Left lung (tissue), 10 donors: Measurements from ENCODE around the gene ALG12. TPM values are rescaled to one million over a fixed set of nuclear protein-coding genes. Genes with fewer than 3 reads are reported as not detected.

ENCODE experiments used
- ATAC-seq: fragments of 200-7000 bp; cut with Tn5 transposase; one replicate; pipeline ENCODE4 v1.9.1; 2020; ENCODE audit warnings: moderate library complexity
- DNase-seq, 4 donors: peaks; one replicate each; pipeline ENCODE4 v3.0.0-alpha.2; 2013 to 2020
- H3K27ac ChIP-seq, 2 donors: fragments of 200-600 bp; sonication (generic) in 1 of 2; one replicate each; pipeline versions ENCODE4 v1.5.0 to v1.8.0; 2020 to 2021
- H3K27me3 ChIP-seq, 2 donors: fragments of 200-600 bp; sonication (generic) in 1 of 2; one replicate each; pipeline versions ENCODE4 v1.5.0 to v1.8.0; 2020 to 2021
- H3K36me3 ChIP-seq, 2 donors: fragments of 200-600 bp; sonication (generic) in 1 of 2; one replicate each; pipeline versions ENCODE4 v1.5.0 to v1.8.0; 2020 to 2021
- H3K4me1 ChIP-seq, 2 donors: fragments of 200-600 bp; one replicate each; pipeline ENCODE4 v1.8.0; 2021
- H3K4me3 ChIP-seq, 2 donors: fragments of 200-600 bp; sonication (generic) in 1 of 2; one replicate each; pipeline versions ENCODE4 v1.5.0 to v1.8.0; 2020 to 2021; ENCODE audit warnings: mild to moderate bottlenecking in 1 of 2
- H3K9me3 ChIP-seq, 2 donors: fragments of 200-600 bp; sonication (generic) in 1 of 2; one replicate each; pipeline versions ENCODE4 v1.5.0 to v1.8.0; 2020 to 2021
- intact Hi-C, 2 donors: fragments of 100-400 bp; cut with DNase I; formaldehyde crosslinking; loops; one replicate each; pipeline versions ENCODE4 v1.11.2 to v1.14.2; 2022
- polyA plus RNA-seq, 6 donors: library from polyadenylated mRNA; unstranded; fragments of 120-200 nt; gene quantifications; one replicate each; pipeline ENCODE4 v1.2.1, GENCODE V29; 2013; ENCODE audit not compliant: insufficient read length in 6 of 6
- total RNA-seq, 2 donors: library from RNA; stranded (reverse); fragmentation: NEBNext Ultra II Directional; extraction: Animal tissue kit (Norgen Biotek cat#: 25700); gene quantifications; one replicate each; pipeline ENCODE4 v1.2.1, GENCODE V29; 2021
- TF ChIP-seq, protein P1 (sequence below), 2 donors: fragments of 200-600 bp; sonication (generic) in 1 of 2; IDR thresholded peaks; one replicate each; pipeline versions ENCODE4 v1.5.0 to v1.8.0; 2021; ENCODE audit warnings: antibody characterized with exemption in 2 of 2
- donor health status: DM: no; HTN: yes; CAD: no.
- donor health status: DM: no; HTN: no; CAD: no.

Gene ALG12
- total and polyA plus RNA-seq, 8 donors, result 16.4 to 35.2 (median 24.7) TPM

DNA sequence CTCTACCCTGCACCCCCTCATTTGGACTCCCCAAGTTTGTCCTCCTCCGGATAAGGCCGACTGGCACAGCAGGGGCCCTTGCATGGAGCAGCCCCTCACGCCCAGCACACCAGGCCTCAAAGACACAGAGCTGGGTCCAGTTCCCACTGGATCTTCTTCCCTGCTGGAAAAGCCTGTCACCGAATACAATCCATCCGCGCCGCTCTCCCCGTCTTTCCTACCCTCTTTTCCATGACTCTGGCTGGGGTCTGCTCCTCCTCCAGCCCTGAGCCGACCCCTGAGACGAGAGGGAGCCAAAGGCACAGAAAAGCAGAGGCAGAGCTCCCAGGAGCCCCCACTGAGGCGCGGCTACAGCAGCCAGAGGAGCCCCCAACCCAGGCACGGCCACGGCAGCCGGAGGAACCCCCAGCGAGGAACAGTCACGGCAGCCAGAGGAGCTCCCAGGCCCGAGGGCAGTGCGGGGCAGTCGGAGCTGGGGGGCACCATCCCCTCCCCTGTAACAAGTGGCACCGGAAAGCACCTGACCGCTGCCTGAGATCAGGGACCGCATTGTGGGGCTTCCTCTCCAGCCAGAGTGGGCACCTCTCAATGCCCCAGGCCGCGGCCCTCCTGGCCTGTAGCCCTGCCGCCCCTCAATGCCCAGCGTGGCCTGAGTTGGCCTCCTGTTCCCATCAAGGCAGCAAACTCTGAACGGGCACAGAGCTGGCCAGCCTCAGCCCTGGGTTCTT is 12.0 kb downstream of the ALG12 start:
- peaks cover 0 to 100% of the 10 kb centered on the region in 2 donors for H3K36me3 ChIP-seq
- H3K27ac ChIP-seq, result no peak overlapping the region
- DNase-seq, result no peak
- H3K4me3 ChIP-seq, result no peak overlapping the region
- H3K9me3 ChIP-seq, result no peaks in the 10 kb centered on the region
- TF ChIP-seq, protein P1, sequence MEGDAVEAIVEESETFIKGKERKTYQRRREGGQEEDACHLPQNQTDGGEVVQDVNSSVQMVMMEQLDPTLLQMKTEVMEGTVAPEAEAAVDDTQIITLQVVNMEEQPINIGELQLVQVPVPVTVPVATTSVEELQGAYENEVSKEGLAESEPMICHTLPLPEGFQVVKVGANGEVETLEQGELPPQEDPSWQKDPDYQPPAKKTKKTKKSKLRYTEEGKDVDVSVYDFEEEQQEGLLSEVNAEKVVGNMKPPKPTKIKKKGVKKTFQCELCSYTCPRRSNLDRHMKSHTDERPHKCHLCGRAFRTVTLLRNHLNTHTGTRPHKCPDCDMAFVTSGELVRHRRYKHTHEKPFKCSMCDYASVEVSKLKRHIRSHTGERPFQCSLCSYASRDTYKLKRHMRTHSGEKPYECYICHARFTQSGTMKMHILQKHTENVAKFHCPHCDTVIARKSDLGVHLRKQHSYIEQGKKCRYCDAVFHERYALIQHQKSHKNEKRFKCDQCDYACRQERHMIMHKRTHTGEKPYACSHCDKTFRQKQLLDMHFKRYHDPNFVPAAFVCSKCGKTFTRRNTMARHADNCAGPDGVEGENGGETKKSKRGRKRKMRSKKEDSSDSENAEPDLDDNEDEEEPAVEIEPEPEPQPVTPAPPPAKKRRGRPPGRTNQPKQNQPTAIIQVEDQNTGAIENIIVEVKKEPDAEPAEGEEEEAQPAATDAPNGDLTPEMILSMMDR (IDR thresholded peaks at IDR 0.05), result no peak
- intact Hi-C loops, result no loop called here
- H3K27me3 ChIP-seq, result no peaks in the 10 kb centered on the region
- ATAC-seq, result no peak
- H3K4me1 ChIP-seq, result no peaks in the 10 kb centered on the region

DNA sequence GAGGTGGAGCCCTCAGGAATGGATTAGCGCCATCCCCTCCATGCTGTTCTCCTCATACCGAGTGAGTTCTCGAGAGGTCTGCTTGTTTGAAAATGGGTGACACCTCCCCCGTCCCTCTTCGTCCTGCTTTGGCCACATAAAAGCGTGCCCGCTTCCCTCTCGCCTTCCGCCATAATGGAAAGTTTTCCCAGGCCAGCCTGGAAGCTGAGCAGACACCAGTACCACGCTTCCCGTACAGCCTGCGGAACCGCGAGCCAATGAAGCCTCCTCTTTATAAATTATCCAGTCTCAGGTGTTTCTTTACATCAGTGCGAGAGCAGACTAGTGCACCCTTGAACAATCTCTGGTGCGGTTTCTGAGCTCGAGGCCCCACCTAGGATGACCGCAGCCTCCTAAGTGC is 12.8 kb downstream of the ALG12 start:
- no peak for ATAC-seq
- H3K36me3 ChIP-seq, result peaks cover 0 to 100% of the 10 kb centered on the region in 2 donors

DNA sequence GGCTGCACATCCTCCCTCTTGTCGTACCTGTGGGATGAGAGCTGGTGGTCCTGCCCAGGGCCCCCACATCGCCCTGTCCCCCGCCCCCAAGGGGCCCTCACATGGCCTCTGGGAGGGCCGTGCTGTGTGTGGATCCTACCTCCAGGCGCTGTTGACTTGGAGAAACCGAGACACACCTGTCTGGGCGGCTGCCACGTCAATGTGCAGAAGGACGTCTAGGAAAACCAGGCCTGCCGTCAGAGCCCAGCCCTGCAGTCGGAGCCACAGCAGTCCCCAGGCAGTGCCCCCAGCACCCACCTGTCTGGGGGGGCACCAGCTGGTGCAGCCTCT is 14.2 kb downstream of the ALG12 start:
- no peak overlapping the region for H3K27ac ChIP-seq
- H3K4me1 ChIP-seq, result no peaks in the 10 kb centered on the region
- H3K27me3 ChIP-seq, result no peaks in the 10 kb centered on the region
- H3K36me3 ChIP-seq, result peaks cover 0 to 94% of the 10 kb centered on the region in 2 donors
- intact Hi-C loops, result no loop called here
- DNase-seq, result no peak
- TF ChIP-seq, protein P1 (IDR thresholded peaks at IDR 0.05), result no peak
- ATAC-seq, result no peak
- no peak overlapping the region for H3K4me3 ChIP-seq
- H3K9me3 ChIP-seq, result no peaks in the 10 kb centered on the region

More for the DNA sequence above, 12.8 kb downstream of the ALG12 start:
- Histone ChIP-seq H3K9me3 (no peaks in the 10 kb centered on the region), H3K27me3 (no peaks in the 10 kb centered on the region), H3K27ac (no peak overlapping the region), H3K4me3 (no peak overlapping the region), H3K4me1 (no peaks in the 10 kb centered on the region)
- intact Hi-C loops, result no loop called here
- DNase-seq, result no peak
- TF ChIP-seq, protein P1 (IDR thresholded peaks at IDR 0.05), result no peak

DNA sequence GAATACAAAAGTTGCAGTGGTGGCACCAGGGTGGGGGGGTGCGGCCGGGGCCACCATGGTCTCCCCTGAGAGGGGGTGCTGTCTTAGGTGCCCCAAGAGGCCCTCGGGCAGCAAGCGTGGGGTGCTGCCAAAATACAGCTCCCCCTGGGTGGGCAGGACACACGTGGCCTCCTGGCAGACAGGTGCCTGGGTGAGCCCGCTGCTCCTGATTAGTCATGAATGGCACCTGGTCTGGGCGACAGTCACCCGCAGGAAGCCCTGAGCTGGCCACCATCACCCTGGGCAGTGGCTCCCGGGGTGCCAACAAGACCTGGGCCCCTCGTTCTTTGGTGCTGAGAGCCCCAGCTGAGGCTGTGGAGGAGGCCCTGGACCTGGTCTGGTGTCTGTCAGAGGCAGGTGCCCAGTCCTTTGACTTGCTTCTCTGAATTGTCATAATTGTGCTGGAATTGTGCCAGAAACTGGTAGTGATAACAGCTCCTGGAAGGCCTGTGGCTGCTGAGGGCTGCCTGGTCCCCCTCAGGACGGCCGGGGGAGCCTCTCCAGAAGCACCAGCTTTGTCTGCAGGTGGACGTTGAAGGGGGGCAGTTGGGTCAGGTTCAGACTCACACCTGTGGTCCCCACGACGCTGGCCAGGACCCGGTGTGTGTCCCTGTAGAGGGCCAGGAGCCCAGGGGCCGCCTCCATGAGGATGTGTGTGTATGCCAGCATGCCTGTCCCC is 14.8 kb downstream of the ALG12 start:
- TF ChIP-seq, protein P1 (IDR thresholded peaks at IDR 0.05), result no peak
- H3K27ac ChIP-seq, result no peak overlapping the region
- peaks cover 0 to 89% of the 10 kb centered on the region in 2 donors for H3K36me3 ChIP-seq
- ATAC-seq (no peak), DNase-seq (no peak)
- intact Hi-C loops, result no loop called here
- no peaks in the 10 kb centered on the region for H3K4me1 ChIP-seq
- H3K9me3 ChIP-seq, result no peaks in the 10 kb centered on the region
- H3K4me3 ChIP-seq, result no peak overlapping the region
- H3K27me3 ChIP-seq, result no peaks in the 10 kb centered on the region

DNA sequence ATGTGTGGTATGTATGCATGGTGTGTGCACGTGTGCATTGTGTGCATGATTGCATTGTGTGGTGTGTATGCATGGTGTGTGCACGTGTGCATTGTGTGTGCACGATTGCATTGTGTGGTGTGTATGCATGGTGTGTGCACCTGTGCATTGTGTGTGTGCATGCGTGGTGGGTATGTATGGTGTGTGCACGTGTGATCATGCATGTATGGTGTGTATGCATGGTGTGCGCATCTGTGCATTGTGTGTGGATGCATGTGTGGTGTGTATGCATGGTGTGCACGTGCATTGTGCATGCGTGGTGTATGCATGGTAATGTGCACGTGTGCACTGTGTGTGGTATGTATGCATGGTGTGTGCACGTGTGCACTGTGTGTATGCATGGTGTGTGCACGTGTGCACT is 16.8 kb downstream of the ALG12 start:
- intact Hi-C loops, result no loop called here
- DNase-seq (no peak), ATAC-seq (no peak)
- Histone ChIP-seq H3K4me3 (no peak overlapping the region), H3K27me3 (no peaks in the 10 kb centered on the region), H3K9me3 (no peaks in the 10 kb centered on the region), H3K27ac (no peak overlapping the region), H3K4me1 (no peaks in the 10 kb centered on the region), H3K36me3 (peaks cover 0 to 68% of the 10 kb centered on the region in 2 donors)
- TF ChIP-seq, protein P1 (IDR thresholded peaks at IDR 0.05), result no peak
